Endometrial microvascular endothelial cells (primary cell): ENCODE results near the gene CARS2. TPM values are rescaled to one million over a fixed set of nuclear protein-coding genes. Genes with fewer than 3 reads are reported as not detected.
"Not testable (repeated sequence)": the region's sequence is repeated elsewhere in the genome, so short reads cannot be mapped to it uniquely, and the experiment has no call there.

Experiments used
- in situ Hi-C: cut with HindIII; loops from 2 replicates; pipeline ENCODE4 v1.10.0; 2017; ENCODE audit warnings: low sequenced_read_pairs, low pct_unique_long_range_greater_than_20kb; ENCODE audit errors: inconsistent ontology term
- total RNA-seq: library from RNA; depleted of rRNA; stranded (reverse); fragments of >200 nt; gene quantifications from one replicate; pipeline ENCODE4 v1.2.3, GENCODE V29; 2015; ENCODE audit errors: inconsistent ontology term

Gene CARS2
- total RNA-seq, 1 donor from 2014 or later, result 37.7 TPM

- in situ Hi-C loops, result no loop called here
Measured at GRCh38 chr13:110610955-110611595, 94.8 kb downstream of the CARS2 start.

GRCh38 chr13:110607675-110608224 is 98.2 kb downstream of the CARS2 start:
- in situ Hi-C loops, result no loop called here

GRCh38 chr13:110606281-110606680 is 99.6 kb downstream of the CARS2 start:
- in situ Hi-C loops, result not testable (repeated sequence)

GRCh38 chr13:110605132-110605531 is 100.8 kb downstream of the CARS2 start:
- in situ Hi-C loops, result no loop called here

- in situ Hi-C loops, result no loop called here
Measured at GRCh38 chr13:110600980-110601379, 104.9 kb downstream of the CARS2 start.

GRCh38 chr13:110600261-110600819 is 105.6 kb downstream of the CARS2 start:
- in situ Hi-C loops, result no loop called here

GRCh38 chr13:110597041-110597689 is 108.8 kb downstream of the CARS2 start:
- in situ Hi-C loops, result no loop called here

- in situ Hi-C loops, result no loop called here
Measured at GRCh38 chr13:110593430-110594130, 112.3 kb downstream of the CARS2 start.

GRCh38 chr13:110592665-110593064 is 113.3 kb downstream of the CARS2 start:
- in situ Hi-C loops, result no loop called here

Other genes starting within 250 kb of the CARS2 start
- gene RAB20, start 144.4 kb downstream of the CARS2 start, total RNA-seq, result 9.6 TPM
- gene NAXD, start 90.6 kb downstream of the CARS2 start, total RNA-seq, result 18.3 TPM
- gene ING1, start 7.6 kb upstream of the CARS2 start, total RNA-seq, result 7.4 TPM
- gene ANKRD10, start 209.0 kb upstream of the CARS2 start, total RNA-seq, result 22.5 TPM